CD4-positive, alpha-beta T cell treated with Interleukin-1 beta for 1 hour (primary cell): ENCODE results near the gene SPTY2D1.
"Not testable (repeated sequence)": the region's sequence is repeated elsewhere in the genome, so short reads cannot be mapped to it uniquely, and the experiment has no call there.

ENCODE experiments used
- DNase-seq, 2 donors: peaks; one replicate each; pipeline ENCODE4 v3.0.0-alpha.2; 2020 to 2022

Gene SPTY2D1

DNA sequence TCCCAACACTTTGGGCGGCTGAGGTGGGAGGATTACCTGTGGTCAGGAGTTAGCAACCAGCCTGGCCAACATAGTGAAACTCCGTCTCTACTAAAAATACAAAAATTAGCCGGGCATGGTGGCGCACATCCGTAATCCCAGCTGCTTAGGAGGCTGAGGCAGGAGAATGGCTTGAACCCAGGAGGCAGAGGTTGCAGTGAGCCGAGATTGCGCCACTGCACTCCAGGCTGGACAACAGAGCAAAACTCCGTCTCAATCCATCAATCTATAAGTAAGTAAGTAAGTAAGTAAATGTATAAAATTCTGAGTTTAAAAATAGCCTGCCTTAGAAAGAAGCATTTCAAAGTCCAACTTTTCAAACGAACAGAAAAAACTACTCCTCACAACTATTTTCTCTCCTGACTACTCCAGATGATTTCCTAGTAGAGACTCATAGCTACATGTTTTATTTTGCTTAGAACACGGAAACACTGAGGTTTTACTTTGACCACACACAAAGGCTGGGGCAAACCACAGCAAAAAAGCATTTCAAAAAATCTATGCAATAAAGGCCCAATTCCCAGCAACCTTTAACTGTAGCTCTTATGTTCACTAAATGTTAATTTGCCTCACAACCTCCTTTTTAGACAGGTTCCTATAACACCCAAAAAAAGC, 16.3 kb downstream of the SPTY2D1 start:
- peak in 1 of 2 donors; percentile 59 for DNase-seq

GRCh38 chr11:18615628-18616392, 18.3 kb downstream of the SPTY2D1 start:
- no peak for DNase-seq

- no peak for DNase-seq
These were observed 19.5 kb downstream of the SPTY2D1 start for GRCh38 chr11:18614667-18615066.

DNA sequence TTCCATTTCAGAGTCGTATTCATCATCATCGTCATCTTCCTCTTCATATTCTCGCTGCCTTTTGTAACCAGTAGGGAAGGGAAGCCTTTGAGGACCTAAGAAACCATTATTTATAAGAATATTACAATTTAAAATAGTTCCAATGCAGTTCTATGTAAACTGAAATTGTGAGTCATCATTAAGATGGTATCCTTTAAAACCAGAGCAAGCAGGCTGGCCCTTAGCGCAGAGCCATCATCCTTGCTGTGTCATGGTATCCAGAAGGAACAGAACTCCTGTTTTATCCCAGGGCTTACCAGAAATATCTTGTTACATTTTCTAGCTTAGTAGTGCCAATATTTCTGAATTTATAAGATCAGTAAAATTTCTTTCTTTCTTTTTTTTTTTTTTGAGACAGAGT, 21.7 kb downstream of the SPTY2D1 start:
- no peak for DNase-seq

DNA sequence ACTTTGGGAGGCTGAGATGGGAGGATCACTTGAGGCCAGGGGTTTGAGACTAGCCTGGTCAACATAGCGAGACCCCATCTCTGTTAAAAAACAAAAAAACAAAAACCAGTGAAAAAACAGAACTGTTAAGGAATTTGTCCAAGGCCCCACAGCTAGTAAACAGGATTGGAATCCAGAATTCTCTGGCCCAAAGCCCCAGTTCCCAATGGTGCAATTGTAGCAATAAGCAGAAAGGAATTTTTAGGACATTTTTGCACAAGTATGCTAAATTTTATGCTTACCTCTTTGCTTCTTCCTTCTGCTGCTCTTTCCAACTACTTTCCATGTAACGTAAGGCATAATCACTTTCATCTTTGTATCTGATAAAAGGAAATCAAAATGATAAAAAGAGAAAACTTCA, 22.9 kb downstream of the SPTY2D1 start:
- DNase-seq, result no peak

DNA sequence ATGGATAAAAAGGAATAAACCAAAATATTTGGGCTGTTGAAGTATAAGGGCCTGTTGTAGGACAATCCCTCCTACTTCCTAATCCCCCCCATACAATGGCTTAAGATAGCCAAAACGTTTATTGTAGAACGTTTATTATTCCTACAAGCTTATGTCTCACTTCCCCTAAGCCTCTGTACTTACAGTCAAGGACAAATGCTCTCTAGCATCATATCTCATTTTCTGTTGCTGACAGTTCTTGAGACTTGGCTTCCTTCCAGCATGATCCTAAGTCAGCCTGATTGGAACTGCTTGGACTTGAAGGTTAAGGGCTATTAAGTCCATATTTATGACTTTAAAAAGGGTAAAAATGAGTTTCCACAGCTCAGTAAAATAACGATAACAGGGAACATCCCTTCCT, 25.8 kb downstream of the SPTY2D1 start:
- no peak for DNase-seq

DNA sequence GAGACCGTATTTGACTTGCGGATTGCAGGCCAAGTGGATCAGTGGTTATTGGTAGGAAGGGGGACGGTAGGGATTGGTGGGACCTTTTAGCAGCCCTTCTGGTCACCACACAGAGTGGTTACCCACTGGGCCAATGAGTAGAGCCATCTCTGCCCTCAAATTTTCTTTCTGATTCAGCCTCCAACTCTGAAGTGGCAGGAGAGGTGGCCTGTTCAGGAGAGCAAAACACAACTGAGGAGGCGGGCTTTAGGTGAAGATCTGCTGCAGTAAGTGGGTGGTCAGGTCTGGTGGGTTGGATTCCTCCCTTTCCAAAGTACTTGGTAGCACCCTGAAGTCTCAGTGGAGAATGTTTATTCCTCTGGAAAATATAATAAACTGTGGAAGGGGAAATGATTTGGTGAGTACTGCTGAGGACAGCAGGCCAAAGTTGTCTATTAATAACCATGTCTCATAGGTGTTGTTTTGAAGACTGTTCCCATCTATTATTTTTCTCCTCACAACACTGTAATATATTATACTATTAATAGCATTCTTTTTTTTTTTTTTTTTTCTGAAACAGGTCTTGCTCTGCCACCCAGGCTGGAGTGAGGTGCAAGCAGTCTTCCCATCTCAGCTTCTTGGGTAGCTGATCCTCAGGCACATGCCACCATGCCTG, 33.1 kb downstream of the SPTY2D1 start:
- no peak for DNase-seq

DNA sequence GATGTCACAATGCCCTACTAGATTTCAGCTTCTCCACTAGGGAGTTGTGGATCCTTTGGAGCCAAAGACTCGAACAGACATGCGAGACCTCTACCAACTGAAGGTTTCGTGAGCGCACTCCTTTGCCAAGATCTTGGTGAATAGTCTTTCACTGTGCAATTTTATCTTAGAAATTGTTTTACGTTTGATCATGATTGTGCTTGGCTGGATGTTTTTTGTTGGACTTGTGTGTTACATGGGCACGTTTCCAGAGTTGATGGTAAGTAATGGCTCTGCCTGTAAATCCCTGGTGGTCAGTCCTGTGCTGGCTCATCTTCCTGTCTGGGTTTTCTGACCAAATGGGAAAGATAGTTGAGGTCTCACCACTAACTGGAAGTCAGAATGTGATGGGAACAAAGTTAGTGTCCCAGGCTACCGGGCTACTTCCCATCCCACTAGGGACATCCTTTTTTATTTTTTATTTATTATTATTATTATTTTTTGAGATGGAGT, 34.4 kb downstream of the SPTY2D1 start, which contains the start of gene MISFA:
Gene MISFA (plus strand): TSS at position 51 of the 492 bp plus-strand sequence. CDS start 140 bp downstream, at position 191.
- no peak for DNase-seq

- no peak for DNase-seq
These were observed 39.0 kb downstream of the SPTY2D1 start for GRCh38 chr11:18594999-18595749.

DNA sequence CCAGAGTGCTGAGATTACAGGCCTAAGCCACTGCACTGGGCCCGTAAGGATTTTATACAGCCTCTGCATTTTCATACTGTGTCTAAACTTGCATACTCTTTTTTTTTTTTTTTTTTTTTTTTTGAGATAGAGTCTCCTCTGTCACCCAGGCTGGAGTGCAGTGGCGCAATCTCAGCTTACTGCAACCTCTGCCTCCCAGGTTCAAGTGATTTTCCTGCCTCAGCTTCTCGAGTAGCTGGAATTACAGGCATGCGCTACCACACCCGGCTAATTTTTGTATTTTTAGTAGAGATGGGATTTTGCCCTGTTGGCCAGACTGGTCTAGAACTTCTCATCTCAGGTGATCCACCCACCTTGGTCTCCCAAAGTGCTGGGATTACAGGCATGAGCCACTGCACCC, 40.1 kb downstream of the SPTY2D1 start:
- not testable (repeated sequence) for DNase-seq

DNA sequence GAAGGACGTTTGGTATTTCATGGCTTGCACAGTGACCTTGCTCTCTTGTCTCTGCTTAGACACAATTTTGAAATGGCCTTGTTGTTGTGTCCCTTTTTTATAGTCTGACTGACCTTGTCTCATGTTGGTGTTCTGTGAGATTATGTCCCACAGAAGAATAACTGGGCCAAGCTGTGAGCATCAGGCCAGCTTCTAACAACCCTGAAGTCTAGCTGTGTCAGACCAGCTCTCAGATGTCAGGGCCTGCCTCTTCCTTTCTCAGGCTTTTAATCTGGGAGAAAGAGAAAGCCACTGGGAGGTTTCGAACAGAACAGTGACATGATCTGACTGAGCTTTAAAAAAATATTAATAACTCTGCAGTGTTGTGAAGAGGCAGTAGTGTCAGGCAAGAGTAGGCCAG, 43.6 kb downstream of the SPTY2D1 start:
- no peak for DNase-seq

- peak; percentile 74 for DNase-seq
These were observed 45.6 kb downstream of the SPTY2D1 start, which contains the start of gene UEVLD for GRCh38 chr11:18588297-18589252. UEVLD (minus strand) TSS chr11:18588734; CDS start chr11:18588654, 80 bp downstream.

GRCh38 chr11:18581825-18582224, 52.3 kb downstream of the SPTY2D1 start:
- DNase-seq, result no peak

DNA sequence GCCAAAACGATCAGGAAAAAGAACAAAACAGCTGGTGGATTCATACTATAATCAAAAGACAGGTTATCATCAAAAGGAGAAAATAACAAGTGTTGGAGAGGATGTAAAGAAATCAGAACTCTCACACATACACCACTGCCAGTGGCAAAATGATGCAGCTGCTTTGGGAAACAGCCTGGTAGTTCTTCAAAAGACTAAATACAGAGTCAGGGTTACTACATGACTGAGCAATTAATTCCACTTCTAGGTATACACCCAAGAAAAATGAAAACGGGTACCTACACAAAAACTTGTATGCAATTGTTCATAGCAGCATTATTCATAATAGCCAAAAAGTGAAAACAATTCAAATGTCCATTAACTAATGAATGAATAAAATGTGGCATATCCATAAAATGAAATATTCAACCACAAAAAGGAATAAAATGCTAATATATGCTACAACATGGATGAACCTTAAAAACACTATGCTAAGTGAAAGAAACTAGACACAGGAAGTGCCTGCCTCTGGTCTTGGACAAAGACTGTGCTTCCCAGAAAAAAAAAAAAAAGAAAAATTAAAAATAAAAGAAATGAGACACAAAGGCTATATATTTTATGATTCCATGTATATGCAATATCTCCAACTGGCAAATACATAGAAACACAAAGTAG, 53.9 kb downstream of the SPTY2D1 start:
- DNase-seq, result no peak

- DNase-seq, result no peak
These were observed 55.1 kb downstream of the SPTY2D1 start for GRCh38 chr11:18578975-18579598.

- DNase-seq, result no peak
These were observed 58.8 kb downstream of the SPTY2D1 start for GRCh38 chr11:18575361-18575760.

DNA sequence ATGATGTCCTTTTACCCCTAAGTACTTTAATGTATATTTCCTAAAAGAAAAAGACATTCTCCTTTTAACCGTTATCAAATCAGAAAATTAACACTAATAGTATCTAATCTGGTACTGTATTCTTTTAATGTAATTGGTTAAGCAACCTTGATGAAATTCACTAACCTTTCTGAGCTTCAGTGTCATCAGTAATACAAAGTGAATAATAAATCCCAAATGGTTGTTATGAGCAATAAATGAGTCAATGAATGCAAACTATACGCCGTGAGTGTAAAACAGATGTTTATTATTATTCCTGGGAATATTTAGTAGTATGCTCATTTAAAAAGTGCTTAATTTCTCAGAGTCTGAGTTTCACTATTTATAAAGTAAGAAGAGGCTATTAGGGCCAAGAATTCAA, 67.1 kb downstream of the SPTY2D1 start:
- no peak for DNase-seq

GRCh38 chr11:18566406-18566805, 67.7 kb downstream of the SPTY2D1 start:
- DNase-seq, result no peak

- DNase-seq, result no peak
These were observed 70.0 kb downstream of the SPTY2D1 start for GRCh38 chr11:18564149-18564548.

DNA sequence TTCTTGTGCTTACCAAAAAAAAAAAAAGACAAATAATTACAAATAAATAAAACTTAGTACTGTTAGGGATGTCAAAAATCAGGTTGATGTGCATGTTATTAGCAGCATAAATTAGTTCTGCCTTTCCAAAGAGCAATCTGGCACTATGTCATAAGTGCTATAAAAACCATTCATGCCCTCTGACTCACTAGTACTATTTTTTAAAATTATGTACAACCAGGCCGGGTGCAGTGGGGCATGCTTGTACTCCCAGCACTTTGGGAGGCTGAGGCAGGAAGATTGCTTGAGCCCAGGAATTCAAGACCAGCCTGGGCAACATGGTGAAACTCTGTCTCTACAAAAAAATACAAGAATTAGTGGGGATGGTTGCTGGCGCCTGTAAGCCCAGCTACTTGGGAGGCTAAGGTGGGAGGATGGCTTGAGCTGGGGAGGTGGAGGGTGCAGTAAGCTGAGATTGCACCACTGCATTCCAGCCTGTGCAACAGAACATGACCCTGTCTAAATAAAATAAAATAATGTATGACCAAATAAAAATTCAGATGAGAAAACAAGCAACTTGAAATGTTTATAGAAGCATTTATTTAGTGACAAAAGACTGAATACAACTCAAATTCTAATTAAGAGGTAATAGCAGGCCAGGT, 70.9 kb downstream of the SPTY2D1 start:
- DNase-seq, result no peak
